Midbrain (tissue), 1 donor: ENCODE results near the gene EFHB.
"Not testable (repeated sequence)": the region's sequence is repeated elsewhere in the genome, so short reads cannot be mapped to it uniquely, and the experiment has no call there.

ENCODE experiments used
- DNase-seq: peaks from one replicate; lab custom pipeline; 2025; lab: John Stamatoyannopoulos, UW

The EFHB gene

GRCh38 chr3:19934098-19934566, at the start of gene EFHB:
Gene EFHB (minus strand): TSS chr3:19934217. CDS start chr3:19934018, 199 bp downstream.
- no peak for DNase-seq

DNA sequence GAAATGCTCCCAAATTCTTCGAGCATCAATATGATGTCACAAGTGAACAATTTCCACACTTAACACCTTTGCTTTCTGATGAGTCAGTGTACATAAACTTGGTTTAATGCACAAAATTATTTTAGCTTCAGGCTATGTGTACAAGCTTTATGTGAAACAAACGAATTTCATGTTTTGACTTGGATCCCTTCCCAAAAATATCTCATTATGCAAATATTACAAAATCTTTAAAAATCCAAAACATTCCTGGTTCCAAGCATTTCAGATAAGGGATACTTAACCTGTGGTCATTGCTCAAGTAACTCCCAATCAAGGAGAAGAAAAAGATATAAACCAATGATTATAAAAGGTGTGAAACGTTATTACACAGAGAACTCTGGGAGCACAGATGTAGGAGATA, 38.0 kb upstream of the EFHB start:
- no peak for DNase-seq

DNA sequence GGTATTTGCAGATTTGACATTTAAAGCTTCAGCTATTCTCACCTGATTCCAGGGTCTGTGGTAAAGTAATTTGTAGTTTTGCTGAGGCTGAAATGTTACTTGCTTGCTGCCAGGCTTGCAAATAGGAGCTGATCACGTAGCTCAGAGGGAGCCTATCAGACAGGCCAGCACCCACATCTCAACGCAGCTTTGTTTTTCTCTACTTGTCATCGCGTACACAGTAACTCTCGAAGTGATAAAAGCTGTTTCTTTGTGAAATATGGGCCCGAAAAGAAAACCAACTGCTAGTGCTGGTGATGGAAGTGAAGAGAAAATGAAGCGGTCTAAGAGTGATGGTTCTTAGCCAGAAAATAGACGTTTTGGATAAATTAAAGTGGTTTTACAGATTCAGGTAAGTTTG, 36.3 kb upstream of the EFHB start:
- DNase-seq, result no peak

- DNase-seq, result no peak
Measured at GRCh38 chr3:19967812-19968211, 33.8 kb upstream of the EFHB start.

DNA sequence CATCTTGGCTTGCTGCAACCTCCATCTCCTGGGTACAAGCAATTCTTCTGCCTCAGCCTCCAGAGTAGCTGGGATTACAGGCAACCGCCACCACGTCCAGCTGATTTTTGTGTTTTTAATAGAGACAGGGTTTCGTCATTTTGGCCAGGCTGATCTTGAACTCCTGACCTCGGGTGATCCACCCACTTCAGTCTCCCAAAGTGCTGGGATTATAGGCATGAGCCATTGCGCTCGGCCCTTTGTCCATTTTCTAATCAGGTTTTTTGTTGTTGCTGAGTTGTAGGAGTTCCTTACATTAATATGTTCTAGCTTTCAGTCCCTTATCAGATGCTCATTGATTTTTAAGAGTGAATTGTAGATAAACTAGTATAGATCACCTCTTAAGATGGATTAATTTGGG, 33.2 kb upstream of the EFHB start:
- no peak for DNase-seq

DNA sequence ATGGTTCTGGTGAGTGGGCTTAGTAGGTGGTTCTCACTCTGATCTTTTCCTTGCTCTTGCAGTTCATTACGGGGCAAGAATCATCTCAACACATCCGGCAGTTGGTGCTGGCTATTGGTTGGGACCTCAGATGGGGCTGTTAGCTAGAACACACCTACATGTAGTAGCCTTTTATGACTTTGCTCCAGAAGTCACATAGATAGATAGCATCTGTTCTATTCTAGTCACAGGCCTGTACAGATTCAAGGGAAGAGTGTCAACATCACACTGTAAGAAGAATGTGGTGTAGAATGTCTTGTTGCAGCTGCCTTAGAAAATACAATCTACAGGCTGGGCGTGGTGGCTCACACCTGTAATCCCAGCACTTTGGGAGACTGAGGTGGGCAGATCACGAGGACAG, 27.9 kb upstream of the EFHB start:
- no peak for DNase-seq

DNA sequence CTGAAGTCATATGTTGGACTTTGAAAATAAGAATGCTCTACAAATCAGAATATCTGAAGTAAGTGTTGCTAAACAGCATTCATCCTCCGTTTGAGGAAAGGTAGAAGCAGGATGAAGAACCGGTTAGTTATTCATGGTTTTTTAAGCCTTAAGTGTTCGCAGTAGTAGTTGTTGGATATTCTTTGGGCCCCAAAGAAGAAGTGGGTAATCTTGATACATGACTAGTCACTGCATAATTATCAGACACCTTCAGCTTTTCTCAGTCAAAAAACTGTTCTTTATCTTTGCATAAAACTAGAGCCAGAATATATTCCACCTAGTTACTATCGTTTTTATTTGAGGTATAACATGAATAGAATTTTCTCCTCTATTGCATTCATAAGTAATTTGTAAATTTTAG, 26.7 kb upstream of the EFHB start:
- DNase-seq, result no peak

GRCh38 chr3:19959505-19959904, 25.5 kb upstream of the EFHB start:
- DNase-seq, result no peak

DNA sequence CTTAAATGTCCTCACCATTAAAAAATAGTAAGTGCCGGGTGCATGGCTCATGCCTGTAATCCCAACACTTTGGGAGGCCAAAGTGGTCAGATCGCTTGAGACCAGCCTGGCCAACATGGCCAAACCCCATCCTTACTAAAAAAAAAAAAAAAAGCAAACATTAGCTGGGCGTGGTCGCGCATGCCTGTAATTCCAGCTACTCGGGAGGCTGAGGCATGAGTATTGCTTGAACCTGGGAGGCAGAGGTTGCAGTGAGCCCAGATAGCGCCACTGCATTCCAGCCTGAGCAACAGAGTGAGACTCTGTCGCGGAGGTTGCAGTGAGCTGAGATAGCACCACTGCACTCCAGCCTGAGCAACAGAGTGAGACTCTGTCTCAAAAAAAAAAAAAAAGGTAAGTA, 23.3 kb upstream of the EFHB start:
- DNase-seq, result not testable (repeated sequence)

GRCh38 chr3:19954676-19955075, 20.7 kb upstream of the EFHB start:
- no peak for DNase-seq

DNA sequence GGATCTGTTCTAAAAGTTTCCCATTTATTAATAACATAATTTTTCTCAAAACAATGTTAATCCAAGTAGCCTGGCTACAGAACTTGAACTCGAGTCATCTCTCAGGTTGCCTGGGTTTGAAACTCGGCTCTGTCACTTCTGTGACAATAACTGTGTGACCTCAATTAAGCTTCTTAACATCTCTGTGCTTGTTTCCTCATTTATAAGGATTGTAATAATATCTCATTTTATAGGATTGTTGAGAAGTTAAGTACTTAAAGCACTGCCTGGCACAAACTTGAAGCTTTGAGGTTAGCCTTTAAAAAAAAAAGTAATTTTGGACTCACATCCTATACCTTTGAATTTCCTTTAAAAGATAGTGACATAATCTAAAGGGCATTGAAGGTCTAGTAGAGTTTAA, 16.3 kb upstream of the EFHB start:
- no peak for DNase-seq

DNA sequence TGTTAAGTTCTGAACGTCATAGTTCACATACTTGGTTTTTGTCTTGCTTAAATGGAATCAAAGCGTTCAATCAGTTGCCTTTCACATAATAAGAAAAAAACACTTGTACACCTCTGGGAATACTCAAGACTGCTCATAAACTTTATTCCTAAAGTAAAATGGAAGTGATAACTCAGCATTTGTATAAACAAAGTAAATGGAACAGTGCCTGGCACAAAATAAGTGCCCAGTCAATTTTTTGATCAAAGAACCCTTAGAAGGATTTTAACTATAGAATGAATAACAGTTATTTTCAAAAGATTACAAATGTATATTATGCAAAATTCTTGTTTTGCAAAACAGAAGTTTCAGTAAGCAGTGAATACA, 14.2 kb upstream of the EFHB start:
- DNase-seq, result no peak

- DNase-seq, result no peak
Measured at GRCh38 chr3:19947549-19948225, 13.7 kb upstream of the EFHB start.

- peak; percentile 95 for DNase-seq
Measured at GRCh38 chr3:19946832-19947548, 13.0 kb upstream of the EFHB start, which contains the start of gene RAB5A. Gene RAB5A (plus strand): TSS chr3:19947097. CDS start chr3:19950899, 3,802 bp downstream.

- peak; percentile 55 for DNase-seq
Measured at GRCh38 chr3:19945969-19946831, 12.2 kb upstream of the EFHB start.

- DNase-seq, result no peak
Measured at GRCh38 chr3:19945534-19945933, 11.5 kb upstream of the EFHB start.

DNA sequence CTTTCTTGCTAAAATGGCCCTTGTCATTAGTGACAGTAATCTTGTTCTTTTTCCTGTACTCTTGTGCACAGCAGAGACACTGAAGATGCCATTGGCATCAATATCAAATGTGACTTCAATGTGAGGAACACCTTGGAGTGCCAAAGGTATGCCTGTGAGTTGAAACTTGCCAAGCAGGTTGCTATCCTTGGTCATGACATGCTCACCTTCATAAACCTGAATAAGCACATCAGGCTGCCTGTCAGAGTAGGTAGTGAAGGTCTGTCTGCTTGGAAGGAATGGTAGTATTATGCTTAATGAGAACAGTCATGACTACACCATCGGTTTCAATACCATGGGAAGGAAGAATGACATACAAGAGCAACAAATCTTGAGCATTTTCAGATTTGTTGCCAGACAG, 6.6 kb upstream of the EFHB start:
- no peak for DNase-seq

- no peak for DNase-seq
Measured at GRCh38 chr3:19938295-19938627, 4.2 kb upstream of the EFHB start.

DNA sequence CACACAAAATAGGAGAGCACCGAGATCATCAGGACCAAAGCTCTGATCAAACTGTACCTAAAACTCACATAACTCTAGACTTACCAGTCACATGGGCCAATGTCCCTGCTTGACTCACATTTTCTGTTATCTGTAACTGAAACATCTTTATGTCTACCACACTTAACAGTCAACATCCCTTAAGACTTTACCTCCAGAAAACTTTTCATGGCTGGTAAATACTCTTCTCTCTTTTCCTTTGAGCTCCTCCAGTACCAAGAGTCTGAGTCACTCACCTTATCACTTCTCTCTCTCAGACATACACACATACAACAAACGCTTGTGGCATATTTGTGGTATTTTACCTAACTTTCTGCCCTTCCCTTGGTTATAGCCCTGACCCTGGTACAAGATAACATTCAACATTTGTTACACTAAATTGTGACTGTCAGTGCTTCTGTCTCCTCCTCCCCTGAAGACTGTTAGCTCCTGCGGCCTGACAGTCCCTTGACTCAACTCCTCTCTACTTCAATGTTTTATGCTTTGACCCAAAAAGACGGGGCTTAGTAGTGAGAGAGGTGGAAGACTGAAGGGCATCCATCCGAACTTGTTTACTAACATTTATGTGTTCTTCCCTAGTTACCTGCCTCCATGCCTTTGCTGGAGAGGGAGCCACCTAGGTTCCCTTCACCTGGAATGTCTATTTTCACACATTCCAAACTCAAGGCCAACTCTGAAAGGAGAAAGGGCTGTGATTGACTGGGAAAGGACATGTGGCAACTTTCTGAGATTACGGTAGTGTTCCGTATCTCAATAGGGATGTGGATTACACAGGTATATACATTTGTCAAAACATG, 3.7 kb upstream of the EFHB start:
- no peak for DNase-seq

DNA sequence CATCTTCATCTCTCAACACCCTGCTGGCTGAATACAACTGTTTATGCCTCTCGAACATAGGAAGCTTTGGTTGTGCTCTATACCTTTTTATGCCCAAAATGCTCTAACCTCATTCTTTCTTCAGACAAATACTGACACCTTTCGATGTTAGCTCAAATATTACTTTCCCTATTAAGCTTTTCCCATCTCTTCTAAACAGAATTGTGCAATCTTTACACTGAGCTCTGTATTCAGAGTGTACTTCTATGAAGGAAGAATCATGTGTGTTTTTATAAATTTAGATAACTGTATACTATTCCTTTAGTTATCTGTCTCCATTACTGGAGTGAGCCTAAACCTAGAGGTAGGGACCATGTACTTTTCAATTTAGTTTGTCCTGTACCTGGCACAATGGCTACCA, 1.6 kb downstream of the EFHB start:
- DNase-seq, result no peak

- DNase-seq, result no peak
Measured at GRCh38 chr3:19931767-19932188, 2.2 kb downstream of the EFHB start.

DNA sequence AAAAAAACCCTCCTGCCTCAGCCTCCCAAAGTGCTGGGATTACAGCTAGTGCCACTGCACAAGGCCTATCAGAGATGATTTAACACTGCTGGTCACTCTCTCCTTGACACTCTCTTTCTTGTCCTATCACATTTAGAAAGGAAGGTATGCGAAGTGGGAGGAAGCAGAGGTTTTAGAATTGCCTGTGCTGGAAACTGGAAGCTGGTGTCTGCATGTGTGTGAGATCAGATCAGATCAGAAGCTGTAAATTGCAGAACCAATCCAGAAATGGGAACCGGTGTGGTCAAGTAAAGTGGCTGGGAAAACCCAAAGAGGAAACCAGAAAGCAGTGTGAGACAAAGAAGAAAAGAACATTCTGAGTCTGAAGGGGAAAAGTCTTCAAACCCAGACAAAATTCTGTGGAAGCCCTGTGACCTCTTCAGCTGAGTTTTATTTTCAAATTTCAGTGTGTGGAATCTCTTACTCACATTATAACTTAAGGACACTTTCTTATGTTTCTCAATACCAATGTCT, 2.8 kb downstream of the EFHB start:
- no peak for DNase-seq
